HG03280 (cell line): ENCODE data around the gene DDX53.

Experiments used
- ATAC-seq: cut with Tn5 transposase; IDR thresholded peaks from one replicate; pipeline ENCODE4 v1.9.1; 2021; ENCODE audit warnings: mild to moderate bottlenecking, moderate library complexity; ENCODE audit not compliant: unreplicated experiment

Gene DDX53

DNA sequence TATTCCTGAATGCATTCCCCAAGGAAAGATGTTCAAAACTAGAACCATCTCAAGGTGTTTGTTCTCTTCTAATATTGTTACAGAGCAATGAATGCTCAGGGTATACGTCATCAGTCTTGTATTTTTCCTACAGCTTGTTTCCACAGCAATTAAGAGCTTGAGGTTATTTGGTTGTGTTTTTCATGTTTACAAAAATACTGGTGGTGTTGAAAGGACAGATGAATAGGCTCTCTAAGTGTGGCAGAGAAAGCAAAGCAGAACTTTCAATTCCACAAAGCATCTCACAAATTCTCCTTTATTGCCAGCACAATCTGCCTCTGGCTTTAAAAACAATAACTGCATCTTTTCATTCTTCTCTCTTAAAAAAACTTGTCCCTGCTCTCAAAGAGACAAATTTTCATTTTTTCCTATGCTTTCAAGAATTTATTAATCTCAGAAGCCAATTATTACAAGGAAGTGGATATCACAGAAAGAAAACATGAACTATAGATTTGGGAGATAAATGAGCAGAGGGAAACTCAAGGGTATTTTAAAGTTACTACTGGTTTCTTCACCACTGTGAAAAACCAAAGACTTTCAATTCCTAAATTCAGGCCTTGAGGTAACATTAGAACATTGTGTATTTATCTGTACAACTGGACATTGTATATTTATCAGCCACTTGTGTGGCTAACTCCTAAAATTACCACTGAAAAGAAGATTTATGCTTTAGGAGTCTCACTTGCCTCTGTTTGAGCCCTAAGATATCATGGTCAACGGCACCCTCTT lies 49.2 kb downstream of the DDX53 start:
- ATAC-seq: no peak

DNA sequence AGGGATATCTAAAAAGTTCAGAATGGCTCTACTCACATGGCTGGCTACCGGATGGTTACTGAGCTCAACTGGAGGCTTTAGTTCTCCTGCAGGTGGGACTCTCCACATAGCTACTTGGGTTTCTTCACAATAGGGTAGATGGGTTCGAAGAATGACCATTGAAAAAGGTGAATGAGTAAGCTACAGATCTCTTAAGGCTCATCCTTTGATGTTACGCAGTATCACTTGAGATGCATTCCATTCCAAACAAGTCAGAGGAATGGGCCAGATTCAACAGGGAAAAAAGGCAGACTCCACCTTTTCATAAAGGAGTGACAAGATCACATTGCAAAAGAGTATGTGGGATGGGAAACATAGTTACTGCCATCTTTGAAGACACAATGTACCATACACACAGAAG lies 52.6 kb downstream of the DDX53 start:
- ATAC-seq: no peak
